ES-I3 (cell line): Measurements from ENCODE around the gene MCTS1.
"Not testable (repeated sequence)": the region's sequence is repeated elsewhere in the genome, so short reads cannot be mapped to it uniquely, and the experiment has no call there.

ENCODE experiments used
- H3K36me3 ChIP-seq: 2 replicates; pipeline ENCODE4 v1.6.1; 2013; ENCODE audit warnings: mild to moderate bottlenecking, low read length, control low read depth, moderate library complexity; ENCODE audit not compliant: insufficient read depth
- H3K4me1 ChIP-seq: 2 replicates; pipeline ENCODE4 v1.6.1; 2013; ENCODE audit warnings: mild to moderate bottlenecking, control low read depth, low read length; ENCODE audit not compliant: insufficient read depth
- H3K9ac ChIP-seq: 2 replicates; pipeline ENCODE4 v1.6.1; 2013; ENCODE audit warnings: low read depth, mild to moderate bottlenecking, low read length, moderate library complexity
- H3K9me3 ChIP-seq: 2 replicates; pipeline ENCODE4 v1.6.1; 2013; ENCODE audit warnings: mild to moderate bottlenecking, low read length, moderate library complexity; ENCODE audit not compliant: control insufficient read depth, insufficient read depth

The MCTS1 gene, protein sequence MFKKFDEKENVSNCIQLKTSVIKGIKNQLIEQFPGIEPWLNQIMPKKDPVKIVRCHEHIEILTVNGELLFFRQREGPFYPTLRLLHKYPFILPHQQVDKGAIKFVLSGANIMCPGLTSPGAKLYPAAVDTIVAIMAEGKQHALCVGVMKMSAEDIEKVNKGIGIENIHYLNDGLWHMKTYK

DNA sequence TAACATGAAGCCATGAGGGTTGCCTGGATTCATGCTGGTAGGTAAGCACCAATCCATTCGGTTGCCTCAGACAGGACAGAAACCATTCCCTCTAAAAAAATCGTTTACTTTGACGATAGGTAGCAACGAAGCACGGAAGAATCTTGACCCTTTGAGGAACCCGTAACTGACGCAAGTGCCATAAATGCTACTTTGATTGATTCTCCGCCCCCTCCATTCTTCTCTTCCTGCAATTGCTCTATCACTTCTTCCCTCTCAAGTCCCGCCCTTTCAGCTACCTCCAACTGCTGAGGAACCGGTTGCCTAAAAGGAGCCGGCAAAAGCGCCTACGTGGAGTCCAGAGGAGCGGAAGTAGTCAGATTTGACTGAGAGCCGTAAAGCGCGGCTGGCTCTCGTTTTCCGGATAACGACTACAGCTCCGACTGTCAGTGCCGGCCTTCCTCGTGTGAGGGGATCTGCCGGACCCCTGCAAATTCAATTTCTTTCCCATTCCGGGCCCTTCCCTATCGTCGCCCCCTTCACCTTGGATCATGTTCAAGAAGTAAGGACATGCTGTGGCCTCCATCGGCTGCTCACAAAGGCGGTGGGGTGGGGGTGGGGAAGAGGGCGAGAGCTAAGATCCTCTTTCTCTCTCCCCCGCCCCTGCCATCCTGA lies at the start of gene MCTS1:
TSS of gene MCTS1 (plus strand) at position 395 of the 654 bp plus-strand sequence. CDS start at position 531, 136 bp downstream.
- Histone ChIP-seq H3K4me1 (no peaks in the 10 kb centered on the region), H3K9me3 (no peaks in the 10 kb centered on the region), H3K9ac (peak within 1 kb of the TSS; percentile 76), H3K36me3 (peaks cover 4% of the 10 kb centered on the region)

DNA sequence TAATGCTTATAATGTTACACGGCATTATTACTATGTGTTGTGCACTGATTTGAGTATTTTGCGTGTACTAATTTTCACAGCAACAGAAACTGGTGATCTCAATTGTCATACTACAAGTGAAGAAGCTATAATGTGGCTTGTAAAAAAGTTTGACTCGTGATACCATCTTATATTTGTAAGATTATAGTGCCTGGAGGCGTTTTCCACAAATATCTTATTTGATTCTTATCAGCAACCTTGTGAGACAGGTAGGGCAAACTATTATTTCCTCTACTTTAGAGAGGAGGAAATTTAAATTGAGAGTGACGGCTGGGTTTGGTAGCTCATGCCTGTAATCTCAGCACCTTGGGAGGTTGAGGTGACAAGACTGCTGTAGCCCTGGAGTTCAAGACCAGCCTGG lies 47.6 kb upstream of the MCTS1 start:
- Histone ChIP-seq H3K36me3 (peaks cover 3% of the 10 kb centered on the region; the same call in 1 of the 2 replicates), H3K9ac (no peak overlapping the region), H3K9me3 (no peaks in the 10 kb centered on the region), H3K4me1 (no peaks in the 10 kb centered on the region)

DNA sequence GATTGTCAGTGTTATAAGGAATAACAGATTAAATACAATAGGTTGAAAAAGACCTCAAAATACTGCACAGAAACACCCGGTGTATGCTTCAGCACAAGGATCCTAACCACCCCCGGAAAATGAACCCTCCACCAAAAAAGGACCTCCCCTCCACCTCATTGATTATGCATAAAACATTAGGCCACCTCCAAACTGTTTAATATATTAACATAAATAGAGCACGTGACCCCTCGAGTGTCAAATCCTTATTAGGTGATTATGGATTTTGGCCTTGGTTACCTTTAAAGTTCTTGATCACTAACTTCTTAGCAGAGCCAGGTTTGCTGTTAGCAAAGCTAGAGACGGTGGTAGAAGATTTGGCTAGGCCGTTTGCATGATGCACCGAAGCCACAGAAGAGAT lies 44.1 kb upstream of the MCTS1 start:
- Histone ChIP-seq H3K9me3 (no peaks in the 10 kb centered on the region), H3K9ac (peak overlapping the region; percentile 97), H3K36me3 (peaks cover 3% of the 10 kb centered on the region; the same call in 1 of the 2 replicates), H3K4me1 (peaks cover 11% of the 10 kb centered on the region; the same call in 1 of the 2 replicates)

DNA sequence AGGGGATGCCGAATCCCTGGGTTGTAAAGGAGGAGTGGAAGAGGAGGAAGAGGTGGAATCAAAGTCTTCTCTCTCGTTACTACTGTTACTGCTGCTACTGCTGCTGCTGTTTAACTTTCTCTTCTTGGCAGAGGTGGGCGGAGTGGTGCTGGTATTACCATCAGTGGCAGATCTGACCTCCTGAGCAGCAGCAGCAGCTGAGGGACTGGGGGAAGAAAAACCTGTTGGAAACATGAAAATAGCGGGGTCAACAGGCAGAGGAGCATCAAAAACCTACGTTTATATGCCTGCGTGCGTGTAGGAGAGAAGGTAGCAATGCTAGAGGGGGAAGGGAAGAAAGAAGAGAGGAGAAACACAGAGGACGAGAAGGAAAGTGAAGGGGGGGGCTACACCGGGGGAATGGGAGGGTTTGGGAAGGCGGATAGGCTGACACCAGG lies 43.5 kb upstream of the MCTS1 start:
- peaks cover 3% of the 10 kb centered on the region; the same call in 1 of the 2 replicates for H3K36me3 ChIP-seq
- no peaks in the 10 kb centered on the region for H3K9me3 ChIP-seq
- peak overlapping the region; percentile 97 for H3K9ac ChIP-seq
- H3K4me1 ChIP-seq, result peaks cover 11% of the 10 kb centered on the region; the same call in 1 of the 2 replicates

DNA sequence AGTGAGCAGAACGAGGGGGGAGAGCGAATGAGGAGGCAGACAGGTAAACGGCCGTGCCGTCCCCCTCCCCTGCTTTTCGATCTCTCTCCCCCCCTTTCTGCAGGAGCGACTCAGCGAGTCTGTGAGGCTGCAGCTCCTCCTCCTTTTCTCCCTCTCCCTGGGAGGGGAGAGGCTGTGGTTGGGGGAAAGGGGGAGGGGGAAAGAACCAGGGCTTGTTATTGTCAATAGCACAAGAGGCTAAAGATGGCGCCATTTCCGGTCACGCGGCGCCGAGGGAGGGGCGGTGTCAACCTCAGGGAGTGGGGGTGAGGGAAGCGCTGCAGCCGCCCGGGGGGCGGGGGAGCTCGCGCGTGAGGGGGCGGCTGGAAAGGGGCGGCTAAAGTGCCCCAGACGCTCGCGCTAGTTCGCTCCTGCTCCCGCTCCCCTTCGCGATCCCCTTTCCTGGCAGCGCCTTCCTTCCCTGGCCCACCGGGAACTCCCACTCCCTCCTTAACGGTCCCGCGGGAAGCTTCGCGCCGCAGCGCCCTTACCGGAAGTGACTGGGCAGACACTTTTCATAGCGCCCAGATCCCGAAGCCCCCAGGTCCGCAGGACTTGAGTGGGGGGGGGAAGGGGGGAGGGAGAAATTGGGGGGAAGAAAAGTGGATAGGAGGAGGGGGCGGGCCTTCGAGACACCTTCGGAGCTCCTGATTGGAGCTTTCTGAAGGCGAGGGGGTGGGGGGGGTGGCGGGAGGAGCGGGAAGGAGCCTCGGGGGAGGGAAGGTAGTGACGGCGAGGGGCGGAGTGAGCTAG lies 42.9 kb upstream of the MCTS1 start, which contains the start of gene CUL4B:
TSS of gene CUL4B (minus strand) at position 121 of the 792 bp plus-strand sequence. CDS start 324 bp downstream, outside the sequence.
- Histone ChIP-seq H3K9me3 (no peaks in the 10 kb centered on the region), H3K4me1 (peaks cover 11% of the 10 kb centered on the region; the same call in 1 of the 2 replicates), H3K9ac (peak within 1 kb of the TSS; percentile 97), H3K36me3 (peaks cover 2% of the 10 kb centered on the region; the same call in 1 of the 2 replicates)

DNA sequence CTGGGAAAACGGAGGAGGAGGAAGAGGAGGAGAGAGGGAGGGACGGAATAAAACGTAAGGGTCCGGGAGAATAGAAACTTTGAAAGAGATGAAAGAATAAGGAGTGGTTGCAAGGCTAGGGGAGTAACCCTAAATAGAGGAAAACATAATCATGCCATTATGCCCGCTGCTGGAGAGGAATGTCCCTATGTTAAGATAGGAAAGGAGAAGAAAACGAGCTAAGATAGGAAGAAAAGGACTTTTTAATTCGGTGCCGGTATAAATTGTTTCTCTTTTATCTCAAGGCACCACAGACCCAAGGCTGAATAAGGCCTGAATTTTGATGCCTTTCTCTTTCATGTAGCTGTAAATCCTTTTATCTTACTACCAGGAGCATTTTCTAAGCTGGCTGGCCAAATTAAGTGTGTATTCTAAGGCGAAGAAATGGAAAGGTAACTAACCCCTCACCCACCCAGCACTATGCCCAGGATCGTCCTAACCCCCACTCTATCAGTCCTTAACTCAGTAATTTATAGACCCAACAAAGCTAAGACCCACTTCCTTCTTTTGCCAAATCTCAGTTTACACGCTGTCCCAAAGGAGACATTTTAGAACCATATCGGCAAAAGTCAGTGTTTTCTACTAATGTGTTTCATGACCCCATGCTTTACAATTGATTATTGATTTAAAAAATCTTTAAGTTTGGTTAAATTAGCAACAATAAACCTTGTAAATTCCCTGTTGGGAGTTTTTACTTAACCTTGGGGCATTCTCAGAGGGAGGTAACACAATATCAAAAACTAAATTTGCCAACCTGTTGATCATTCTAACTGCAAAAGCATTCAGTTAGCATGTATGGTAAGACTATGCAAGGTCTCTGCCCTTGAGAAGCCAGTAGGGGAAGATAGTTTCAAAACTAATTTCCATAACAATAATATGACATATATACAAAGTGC lies 42.0 kb upstream of the MCTS1 start:
- Histone ChIP-seq H3K4me1 (peaks cover 11% of the 10 kb centered on the region; the same call in 1 of the 2 replicates), H3K9ac (peak overlapping the region; percentile 56), H3K9me3 (no peaks in the 10 kb centered on the region), H3K36me3 (no peaks in the 10 kb centered on the region; the same call in 1 of the 2 replicates)

DNA sequence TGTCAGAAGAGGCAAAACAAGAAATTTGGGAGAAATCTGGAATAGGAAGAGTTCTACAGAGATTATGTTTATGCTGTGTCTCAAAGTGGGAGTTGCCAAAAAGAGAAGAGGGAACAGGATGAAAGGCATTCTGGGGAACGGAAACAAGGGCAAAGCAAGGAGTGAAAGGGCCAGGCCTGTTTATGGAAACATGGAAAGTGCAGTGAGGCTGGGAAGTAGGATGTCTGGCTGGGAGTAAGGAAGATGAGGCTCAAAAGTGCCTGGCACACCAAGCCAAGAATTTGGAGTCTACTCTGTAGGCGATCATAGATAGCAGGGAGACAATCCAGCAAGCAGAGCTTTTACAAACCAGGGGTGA lies 41.4 kb upstream of the MCTS1 start:
- Histone ChIP-seq H3K36me3 (no peaks in the 10 kb centered on the region), H3K9me3 (no peaks in the 10 kb centered on the region), H3K4me1 (peaks cover 11% of the 10 kb centered on the region; the same call in 1 of the 2 replicates), H3K9ac (peak overlapping the region; percentile 56; the same call in 1 of the 2 replicates)

DNA sequence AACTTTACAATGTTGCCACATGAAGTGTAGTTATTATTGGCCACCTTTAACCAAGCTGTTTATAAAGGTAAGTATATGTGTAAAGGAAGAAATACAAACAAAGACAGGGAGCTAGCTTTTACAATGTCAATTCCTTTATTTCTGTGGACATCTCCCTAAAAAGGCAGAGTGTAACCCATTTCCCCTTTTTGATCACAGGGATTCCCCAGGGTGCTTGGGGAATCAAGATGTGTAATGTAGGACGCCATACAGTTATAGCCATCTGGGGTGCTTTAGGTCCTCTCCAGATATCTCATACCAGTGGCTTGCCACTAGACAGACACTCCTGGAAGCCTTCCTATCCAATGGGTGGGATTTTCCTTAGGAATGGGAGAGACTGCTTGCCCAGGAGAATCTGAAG lies 39.0 kb upstream of the MCTS1 start:
- Histone ChIP-seq H3K36me3 (no peaks in the 10 kb centered on the region), H3K4me1 (peaks cover 11% of the 10 kb centered on the region; the same call in 1 of the 2 replicates), H3K9me3 (no peaks in the 10 kb centered on the region), H3K9ac (no peak overlapping the region)

DNA sequence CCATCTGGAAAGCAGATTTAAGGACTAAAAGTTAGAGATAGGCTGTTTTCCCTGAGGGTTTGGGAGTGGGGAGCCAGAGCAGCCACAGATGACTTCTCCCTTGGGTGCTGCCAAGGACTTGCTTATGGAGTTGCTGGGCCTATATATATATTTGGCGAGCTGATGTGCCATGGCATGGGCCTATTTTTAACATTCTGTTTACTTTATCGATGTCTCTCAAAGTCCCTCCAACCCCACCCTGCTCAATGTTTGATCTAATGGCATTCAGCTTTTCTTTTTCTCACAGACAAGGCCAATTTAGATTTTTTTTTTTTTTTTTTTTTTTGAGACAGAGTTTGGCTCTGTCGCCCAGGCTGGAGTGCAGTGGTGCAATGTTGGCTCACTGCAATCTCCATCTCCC lies 37.1 kb upstream of the MCTS1 start:
- Histone ChIP-seq H3K36me3 (no peaks in the 10 kb centered on the region), H3K9me3 (no peaks in the 10 kb centered on the region), H3K9ac (no peak overlapping the region), H3K4me1 (peaks cover 11% of the 10 kb centered on the region; the same call in 1 of the 2 replicates)

DNA sequence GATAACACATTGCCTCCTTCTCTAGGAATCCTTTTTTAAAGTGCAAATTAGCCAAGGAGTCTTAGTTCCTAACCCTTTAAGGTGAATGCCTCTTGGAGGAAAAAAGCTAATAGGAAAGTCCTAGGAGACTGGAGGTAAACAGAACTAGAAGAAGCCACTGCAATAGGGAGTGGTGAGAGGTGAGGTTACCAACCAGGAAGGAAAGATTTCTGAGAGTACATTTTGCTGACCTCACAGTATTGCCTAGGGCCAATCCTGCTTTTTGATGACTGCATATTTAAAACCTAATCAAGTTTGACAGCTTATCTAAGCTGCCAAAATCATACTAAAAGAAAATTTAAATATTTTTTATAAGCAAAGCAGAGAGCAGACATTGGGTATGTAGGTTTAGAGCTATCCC lies 35.9 kb upstream of the MCTS1 start:
- H3K9ac ChIP-seq, result no peak overlapping the region
- H3K4me1 ChIP-seq, result 0 out of 2 replicates have a peak, but pooled peaks cover 1% of the 10 kb centered on the region
- H3K9me3 ChIP-seq, result no peaks in the 10 kb centered on the region
- H3K36me3 ChIP-seq, result no peaks in the 10 kb centered on the region

DNA sequence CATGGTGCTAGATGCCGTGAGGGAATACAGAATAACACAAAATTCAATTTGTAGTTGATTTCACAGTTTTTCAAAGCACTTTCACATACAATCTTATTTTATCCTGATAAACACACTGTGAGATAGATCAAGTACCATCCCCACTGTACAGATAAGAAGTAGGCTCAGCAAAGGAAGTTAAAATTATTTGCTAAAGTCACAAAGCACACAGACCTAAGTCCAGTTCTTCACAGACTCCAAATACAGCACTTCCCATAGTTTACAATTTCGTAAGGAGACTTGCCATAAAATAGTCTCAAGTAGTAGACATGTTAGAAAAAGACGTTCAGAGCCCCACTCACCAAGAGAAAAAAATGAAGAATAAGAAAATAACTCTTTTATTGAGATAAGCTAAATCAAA lies 35.3 kb upstream of the MCTS1 start:
- H3K36me3 ChIP-seq, result no peaks in the 10 kb centered on the region
- H3K9ac ChIP-seq, result no peak overlapping the region
- no peaks in the 10 kb centered on the region for H3K4me1 ChIP-seq
- H3K9me3 ChIP-seq, result no peaks in the 10 kb centered on the region

DNA sequence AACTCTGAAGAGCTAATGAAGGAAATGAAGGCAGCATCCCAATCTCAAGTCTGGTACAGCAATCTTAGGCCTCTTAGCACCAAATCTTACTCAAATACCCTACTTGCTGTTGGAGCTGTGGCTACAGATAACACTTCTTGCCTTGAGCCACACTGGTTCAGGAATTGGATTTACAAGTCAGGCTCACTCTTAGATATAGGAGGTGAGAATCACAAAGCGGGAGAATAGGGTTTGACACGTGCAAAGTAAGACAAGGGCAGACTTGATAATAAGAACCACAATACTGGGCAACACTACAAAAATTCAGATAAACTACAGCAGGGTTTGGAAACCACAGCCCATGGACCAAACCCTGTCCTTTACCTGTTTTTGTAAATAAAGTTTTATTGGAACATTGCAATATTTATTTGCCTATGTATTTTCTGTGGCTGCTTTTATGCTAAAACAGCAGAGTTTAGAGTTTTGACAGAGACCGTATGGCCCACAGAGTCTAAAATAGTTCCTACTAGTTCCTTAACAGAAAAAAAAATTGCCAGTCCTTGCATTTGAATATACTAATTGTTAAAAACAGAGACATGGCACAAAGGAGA lies 33.8 kb upstream of the MCTS1 start:
- Histone ChIP-seq H3K9ac (no peak overlapping the region), H3K4me1 (peaks cover 3% of the 10 kb centered on the region; the same call in 1 of the 2 replicates), H3K9me3 (no peaks in the 10 kb centered on the region), H3K36me3 (no peaks in the 10 kb centered on the region)

DNA sequence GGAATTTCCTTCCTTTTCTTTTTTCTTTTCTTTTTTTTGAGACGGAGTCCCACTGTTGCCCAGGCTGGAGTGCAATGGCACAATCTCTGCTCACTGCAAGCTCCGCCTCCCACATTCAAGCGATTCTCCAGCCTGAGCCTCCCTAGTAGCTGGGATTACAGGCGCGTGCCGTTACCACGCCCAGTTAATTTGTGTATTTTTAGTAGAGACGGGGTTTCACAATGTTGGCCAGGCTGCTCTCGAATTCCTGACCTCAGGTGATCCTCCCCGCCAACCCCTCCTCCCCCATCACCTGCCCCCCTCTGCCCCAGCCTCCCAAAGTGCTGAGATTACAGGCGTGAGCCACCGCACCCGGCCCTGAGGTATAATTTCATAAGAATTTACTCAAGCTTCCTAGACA lies 30.1 kb upstream of the MCTS1 start:
- H3K9ac ChIP-seq, result not testable (repeated sequence)

More for the DNA sequence above, 30.1 kb upstream of the MCTS1 start:
- not testable (repeated sequence) for H3K9me3 ChIP-seq, H3K36me3 ChIP-seq, H3K4me1 ChIP-seq
